ENCODE results near the gene EHBP1.

The EHBP1 gene

DNA sequence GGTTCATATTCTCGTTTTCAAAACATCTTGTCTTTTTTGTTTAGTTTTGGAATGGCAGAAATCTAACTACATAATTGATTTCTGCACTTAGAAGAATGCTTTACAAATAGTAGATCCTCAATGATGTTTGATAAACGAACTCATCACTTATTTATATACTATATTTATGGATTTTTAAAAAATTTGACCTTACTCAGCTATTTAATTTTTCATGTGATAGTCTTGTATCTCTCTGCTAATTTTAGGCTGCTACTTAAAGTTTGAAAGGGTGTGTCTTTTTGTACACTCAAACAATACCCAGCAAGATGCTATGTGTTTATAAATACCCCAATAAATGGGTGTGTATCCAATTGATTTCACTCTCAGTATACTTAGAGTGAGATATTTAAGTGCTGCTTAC lies 86.9 kb downstream of the EHBP1 start:
- Histone ChIP-seq H4K8ac (ENCODE audit: low read length) (no peak overlapping the region), H3K9ac (ENCODE audit: low read length) (no peak overlapping the region), H3K4me3 (ENCODE audit: insufficient read depth in 1 of 2, low read depth in 1 of 2, low read length in 2 of 2) (no peak overlapping the region), H3K23ac (ENCODE audit: low read length in 2 of 2) (no peak overlapping the region), H3K4ac (ENCODE audit: low read depth in 1 of 2, low read length in 2 of 2) (no peak overlapping the region), H3K9me3 (ENCODE audit: control insufficient read depth, low read length) (no peaks in the 10 kb centered on the region), H3K36me3 (ENCODE audit: control insufficient read depth in 1 of 2, insufficient read depth in 2 of 2, low read depth in 1 of 2, low read length in 2 of 2) (peaks cover 0 to 3% of the 10 kb centered on the region in 2 experiments), H3K4me1 (ENCODE audit: control insufficient read depth, insufficient read depth, low read depth, low read length) (peaks cover 1% of the 10 kb centered on the region), H3K14ac (ENCODE audit: low read length in 2 of 2) (no peak overlapping the region), H3K27ac (ENCODE audit: low read length, poor library complexity, severe bottlenecking) (no peak overlapping the region), H2AK5ac (ENCODE audit: low read length, severe bottlenecking) (no peak overlapping the region), H2BK15ac (ENCODE audit: low read depth, poor library complexity, severe bottlenecking) (no peak overlapping the region), H2BK12ac (ENCODE audit: low read length in 2 of 2) (no peak overlapping the region), H2BK120ac (ENCODE audit: low read depth, low read length) (no peak overlapping the region), H2AFZ (ENCODE audit: low read depth, low read length) (no peak overlapping the region), H3K18ac (ENCODE audit: low read depth in 1 of 2, low read length in 2 of 2) (no peak overlapping the region), H3K27me3 (ENCODE audit: control insufficient read depth in 1 of 2, insufficient read depth in 1 of 2, low read length in 2 of 2) (no peaks in the 10 kb centered on the region), H3K79me1 (replicated peaks; ENCODE audit: low read length, poor library complexity, severe bottlenecking) (peaks cover 5% of the 10 kb centered on the region), H3K4me2 (ENCODE audit: low read length, poor library complexity, severe bottlenecking) (no peak overlapping the region), H4K91ac (ENCODE audit: low read length) (no peak overlapping the region), H2BK5ac (ENCODE audit: low read depth, low read length, poor library complexity, severe bottlenecking) (no peak overlapping the region)
- no CpG with 5 or more reads among the region's 2 CpGs for WGBS
- no peak for DNase-seq

DNA sequence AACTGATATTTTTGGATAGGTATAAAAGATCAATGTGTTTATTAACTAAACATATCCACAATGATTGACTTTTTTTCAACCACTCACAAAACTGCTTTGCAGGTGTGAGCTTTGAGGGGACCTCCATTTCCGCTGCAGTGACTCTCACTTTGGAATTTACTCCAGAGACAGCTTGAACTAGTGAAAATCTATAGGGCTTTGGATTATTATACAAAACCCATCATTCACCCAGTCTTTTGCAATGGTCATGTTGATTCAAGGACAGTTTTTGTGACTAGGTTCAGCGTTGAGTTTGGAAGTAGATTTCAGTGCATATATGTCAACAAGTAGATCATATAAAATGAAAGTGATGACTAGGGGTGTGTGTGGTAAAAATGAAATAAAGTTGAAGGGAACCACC lies 87.7 kb downstream of the EHBP1 start:
- no peak overlapping the region for H2AK5ac ChIP-seq (ENCODE audit: low read length, severe bottlenecking)
- H3K4ac ChIP-seq (ENCODE audit: low read depth in 1 of 2, low read length in 2 of 2) = no peak overlapping the region

DNA sequence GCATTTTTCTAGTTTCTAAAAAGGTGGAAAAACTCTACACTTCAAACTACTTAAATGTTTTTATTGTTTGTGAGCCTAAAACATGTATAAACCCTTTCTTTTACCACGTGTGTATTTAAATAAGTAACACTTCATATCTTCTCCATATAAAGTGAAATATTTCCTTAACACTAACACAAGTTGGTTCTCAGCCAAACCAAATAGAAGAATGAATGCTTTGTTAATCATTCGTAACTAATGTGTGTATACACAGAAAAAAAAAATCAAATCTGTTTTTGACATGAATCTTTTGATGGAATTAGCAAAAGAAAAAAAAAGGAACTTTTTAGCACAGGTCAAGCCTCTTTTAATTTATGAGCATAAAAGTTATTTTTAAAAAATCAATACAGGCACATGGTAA lies 89.3 kb downstream of the EHBP1 start:
- Histone ChIP-seq H3K4me2 (ENCODE audit: low read length, poor library complexity, severe bottlenecking) (no peak overlapping the region), H3K9me3 (ENCODE audit: control insufficient read depth, low read length) (no peaks in the 10 kb centered on the region), H3K4me1 (ENCODE audit: control insufficient read depth, insufficient read depth, low read depth, low read length) (peaks cover 1% of the 10 kb centered on the region), H3K27me3 (ENCODE audit: control insufficient read depth in 1 of 2, insufficient read depth in 1 of 2, low read length in 2 of 2) (no peaks in the 10 kb centered on the region), H3K27ac (ENCODE audit: low read length, poor library complexity, severe bottlenecking) (no peak overlapping the region), H2AFZ (ENCODE audit: low read depth, low read length) (no peak overlapping the region), H3K79me1 (replicated peaks; ENCODE audit: low read length, poor library complexity, severe bottlenecking) (peaks cover 7% of the 10 kb centered on the region), H3K9ac (ENCODE audit: low read length) (no peak overlapping the region), H2AK5ac (ENCODE audit: low read length, severe bottlenecking) (no peak overlapping the region), H3K18ac (ENCODE audit: low read depth in 1 of 2, low read length in 2 of 2) (no peak overlapping the region), H3K4ac (ENCODE audit: low read depth in 1 of 2, low read length in 2 of 2) (no peak overlapping the region), H2BK15ac (ENCODE audit: low read depth, poor library complexity, severe bottlenecking) (no peak overlapping the region), H4K91ac (ENCODE audit: low read length) (no peak overlapping the region), H3K14ac (ENCODE audit: low read length in 2 of 2) (no peak overlapping the region), H4K8ac (ENCODE audit: low read length) (no peak overlapping the region), H2BK12ac (ENCODE audit: low read length in 2 of 2) (no peak overlapping the region), H3K4me3 (ENCODE audit: insufficient read depth in 1 of 2, low read depth in 1 of 2, low read length in 2 of 2) (no peak overlapping the region), H3K36me3 (ENCODE audit: control insufficient read depth in 1 of 2, insufficient read depth in 2 of 2, low read depth in 1 of 2, low read length in 2 of 2) (peaks cover 0 to 7% of the 10 kb centered on the region in 2 experiments), H3K23ac (ENCODE audit: low read length in 2 of 2) (no peak overlapping the region), H2BK5ac (ENCODE audit: low read depth, low read length, poor library complexity, severe bottlenecking) (no peak overlapping the region), H2BK120ac (ENCODE audit: low read depth, low read length) (no peak overlapping the region)
- no CpG with 5 or more reads among the region's 2 CpGs for WGBS
- DNase-seq = no peak

More for the DNA sequence above, 87.7 kb downstream of the EHBP1 start:
- H3K14ac ChIP-seq (ENCODE audit: low read length in 2 of 2) = no peak overlapping the region
- H2BK5ac ChIP-seq (ENCODE audit: low read depth, low read length, poor library complexity, severe bottlenecking) = no peak overlapping the region
- H3K4me2 ChIP-seq (ENCODE audit: low read length, poor library complexity, severe bottlenecking) = no peak overlapping the region
- H3K18ac ChIP-seq (ENCODE audit: low read depth in 1 of 2, low read length in 2 of 2) = no peak overlapping the region
- peaks cover 1% of the 10 kb centered on the region for H3K4me1 ChIP-seq (ENCODE audit: control insufficient read depth, insufficient read depth, low read depth, low read length)
- no peak overlapping the region for H3K9ac ChIP-seq (ENCODE audit: low read length)
- H3K79me1 ChIP-seq (replicated peaks; ENCODE audit: low read length, poor library complexity, severe bottlenecking) = peaks cover 7% of the 10 kb centered on the region
- 97% methylated on average over 1 of the region's 2 CpGs for WGBS
- DNase-seq = no peak
- no peak overlapping the region for H2BK120ac ChIP-seq (ENCODE audit: low read depth, low read length)
- H3K27ac ChIP-seq (ENCODE audit: low read length, poor library complexity, severe bottlenecking) = no peak overlapping the region
- peaks cover 0 to 3% of the 10 kb centered on the region in 2 experiments for H3K36me3 ChIP-seq (ENCODE audit: control insufficient read depth in 1 of 2, insufficient read depth in 2 of 2, low read depth in 1 of 2, low read length in 2 of 2)
- no peak overlapping the region for H2AFZ ChIP-seq (ENCODE audit: low read depth, low read length)
- no peak overlapping the region for H2BK15ac ChIP-seq (ENCODE audit: low read depth, poor library complexity, severe bottlenecking)
- H2BK12ac ChIP-seq (ENCODE audit: low read length in 2 of 2) = no peak overlapping the region
- H3K9me3 ChIP-seq (ENCODE audit: control insufficient read depth, low read length) = no peaks in the 10 kb centered on the region
- H4K8ac ChIP-seq (ENCODE audit: low read length) = no peak overlapping the region
- no peaks in the 10 kb centered on the region for H3K27me3 ChIP-seq (ENCODE audit: control insufficient read depth in 1 of 2, insufficient read depth in 1 of 2, low read length in 2 of 2)
- H4K91ac ChIP-seq (ENCODE audit: low read length) = no peak overlapping the region
- no peak overlapping the region for H3K23ac ChIP-seq (ENCODE audit: low read length in 2 of 2)
- no peak overlapping the region for H3K4me3 ChIP-seq (ENCODE audit: insufficient read depth in 1 of 2, low read depth in 1 of 2, low read length in 2 of 2)

- no peak overlapping the region for H3K4ac ChIP-seq (ENCODE audit: low read depth in 1 of 2, low read length in 2 of 2)
- H2AK5ac ChIP-seq (ENCODE audit: low read length, severe bottlenecking) = no peak overlapping the region
- H3K23ac ChIP-seq (ENCODE audit: low read length in 2 of 2) = no peak overlapping the region
- no peak overlapping the region for H2AFZ ChIP-seq (ENCODE audit: low read depth, low read length)
- peaks cover 1% of the 10 kb centered on the region for H3K4me1 ChIP-seq (ENCODE audit: control insufficient read depth, insufficient read depth, low read depth, low read length)
- no peak overlapping the region for H2BK12ac ChIP-seq (ENCODE audit: low read length in 2 of 2)
- no peak overlapping the region for H3K27ac ChIP-seq (ENCODE audit: low read length, poor library complexity, severe bottlenecking)
- H3K9me3 ChIP-seq (ENCODE audit: control insufficient read depth, low read length) = no peaks in the 10 kb centered on the region
- no peak overlapping the region for H3K4me2 ChIP-seq (ENCODE audit: low read length, poor library complexity, severe bottlenecking)
- H3K36me3 ChIP-seq (ENCODE audit: control insufficient read depth in 1 of 2, insufficient read depth in 2 of 2, low read depth in 1 of 2, low read length in 2 of 2) = peaks cover 0 to 10% of the 10 kb centered on the region in 2 experiments
- H2BK120ac ChIP-seq (ENCODE audit: low read depth, low read length) = no peak overlapping the region
- no peaks in the 10 kb centered on the region for H3K27me3 ChIP-seq (ENCODE audit: control insufficient read depth in 1 of 2, insufficient read depth in 1 of 2, low read length in 2 of 2)
- H4K8ac ChIP-seq (ENCODE audit: low read length) = no peak overlapping the region
- peaks cover 7% of the 10 kb centered on the region for H3K79me1 ChIP-seq (replicated peaks; ENCODE audit: low read length, poor library complexity, severe bottlenecking)
- no peak overlapping the region for H3K18ac ChIP-seq (ENCODE audit: low read depth in 1 of 2, low read length in 2 of 2)
- H3K9ac ChIP-seq (ENCODE audit: low read length) = no peak overlapping the region
- H2BK5ac ChIP-seq (ENCODE audit: low read depth, low read length, poor library complexity, severe bottlenecking) = no peak overlapping the region
- H4K91ac ChIP-seq (ENCODE audit: low read length) = no peak overlapping the region
- H3K14ac ChIP-seq (ENCODE audit: low read length in 2 of 2) = no peak overlapping the region
- H2BK15ac ChIP-seq (ENCODE audit: low read depth, poor library complexity, severe bottlenecking) = no peak overlapping the region
- H3K4me3 ChIP-seq (ENCODE audit: insufficient read depth in 1 of 2, low read depth in 1 of 2, low read length in 2 of 2) = no peak overlapping the region
- no peak for DNase-seq
These were observed 89.8 kb downstream of the EHBP1 start for GRCh38 chr2:62795341-62795740.
